Heart left ventricle (tissue), 13 donors: ENCODE results near the gene OTUD4.

Experiments used
- POLR2A ChIP-seq, 2 donors: fragments of 450-650 bp; IDR thresholded peaks; one replicate each; pipeline ENCODE4 v1.6.1; 2017; ENCODE audit warnings: antibody characterized with exemption in 2 of 2, mild to moderate bottlenecking in 2 of 2, moderate library complexity in 2 of 2
- TF ChIP-seq, protein P1 (sequence below), 12 donors: fragments of 200-600 bp; sonication (generic) in 4 of 12; IDR thresholded peaks; one replicate each; pipeline versions ENCODE4 v1.5.0 to v1.8.0; 2018 to 2022; ENCODE audit warnings: antibody characterized with exemption in 12 of 12, mild to moderate bottlenecking in 5 of 12
- donor health status: ischemic (EF 13 %, LVEDD 7.1; RV severe dilation, severe dysfunction).
- donor health status: DM: no; HTN: yes; CAD: no.
- donor health status: DM: no; HTN: no; CAD: no.
- donor health status: ischemic (EF 25% LVEDD 6.9; RV normal size, moderate dysfunction).
- donor health status: ischemic (EF 25% LVEDD 5.7; RV mildly dilated, moderate dysfunction).
- donor health status: ischemic (EF 35%, LVEDD 5.7; RV mildly dilated, moderate dysfunction).
- donor health status: nonischemic (EF 11% LVEDD 7.7; RV severe dilation, severe dysfunction).
- donor health status: DM: yes; HTN: yes; CAD: no.
- donor health status: PGD.
- donor health status: ischemic (EF 29% LVEDD 5.4; RV normal size, mild dysfunction).
- donor health status: nonischemic (EF 23%, LVEDD 6.1; RV moderate dilation, normal function).

DNA sequence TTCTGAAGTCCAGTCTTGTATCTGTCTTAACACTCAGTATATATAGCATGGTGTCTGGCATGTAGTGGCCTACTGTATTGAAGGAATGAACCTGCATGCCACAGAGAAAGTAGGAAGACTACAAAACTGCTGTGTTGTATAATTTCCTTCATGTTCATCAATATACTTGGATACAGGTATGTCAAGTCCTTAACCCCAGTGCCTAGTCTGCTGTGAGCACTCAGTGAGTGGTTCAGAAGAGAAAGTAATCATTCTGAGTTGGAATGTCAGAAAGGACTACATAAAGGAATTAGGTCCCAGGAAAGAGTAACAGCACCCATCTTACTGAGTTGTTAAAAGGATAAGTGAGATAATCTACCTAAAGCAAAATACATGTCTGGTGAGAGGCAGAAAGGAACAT is 50.3 kb downstream of the OTUD4 start:
- TF ChIP-seq, protein P1, sequence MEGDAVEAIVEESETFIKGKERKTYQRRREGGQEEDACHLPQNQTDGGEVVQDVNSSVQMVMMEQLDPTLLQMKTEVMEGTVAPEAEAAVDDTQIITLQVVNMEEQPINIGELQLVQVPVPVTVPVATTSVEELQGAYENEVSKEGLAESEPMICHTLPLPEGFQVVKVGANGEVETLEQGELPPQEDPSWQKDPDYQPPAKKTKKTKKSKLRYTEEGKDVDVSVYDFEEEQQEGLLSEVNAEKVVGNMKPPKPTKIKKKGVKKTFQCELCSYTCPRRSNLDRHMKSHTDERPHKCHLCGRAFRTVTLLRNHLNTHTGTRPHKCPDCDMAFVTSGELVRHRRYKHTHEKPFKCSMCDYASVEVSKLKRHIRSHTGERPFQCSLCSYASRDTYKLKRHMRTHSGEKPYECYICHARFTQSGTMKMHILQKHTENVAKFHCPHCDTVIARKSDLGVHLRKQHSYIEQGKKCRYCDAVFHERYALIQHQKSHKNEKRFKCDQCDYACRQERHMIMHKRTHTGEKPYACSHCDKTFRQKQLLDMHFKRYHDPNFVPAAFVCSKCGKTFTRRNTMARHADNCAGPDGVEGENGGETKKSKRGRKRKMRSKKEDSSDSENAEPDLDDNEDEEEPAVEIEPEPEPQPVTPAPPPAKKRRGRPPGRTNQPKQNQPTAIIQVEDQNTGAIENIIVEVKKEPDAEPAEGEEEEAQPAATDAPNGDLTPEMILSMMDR (IDR thresholded peaks at IDR 0.05), result no peak
- no peak for TF ChIP-seq POLR2A (IDR thresholded peaks at IDR 0.05)
